ENCODE results near the gene NFATC2. TPM values are rescaled to one million over a fixed set of nuclear protein-coding genes. Genes with fewer than 3 reads are reported as not detected.
"Not testable (repeated sequence)": the region's sequence is repeated elsewhere in the genome, so short reads cannot be mapped to it uniquely, and the experiment has no call there.

Gene NFATC2
- total RNA-seq, 1 donor from 2014 or later: 4.2 TPM

DNA sequence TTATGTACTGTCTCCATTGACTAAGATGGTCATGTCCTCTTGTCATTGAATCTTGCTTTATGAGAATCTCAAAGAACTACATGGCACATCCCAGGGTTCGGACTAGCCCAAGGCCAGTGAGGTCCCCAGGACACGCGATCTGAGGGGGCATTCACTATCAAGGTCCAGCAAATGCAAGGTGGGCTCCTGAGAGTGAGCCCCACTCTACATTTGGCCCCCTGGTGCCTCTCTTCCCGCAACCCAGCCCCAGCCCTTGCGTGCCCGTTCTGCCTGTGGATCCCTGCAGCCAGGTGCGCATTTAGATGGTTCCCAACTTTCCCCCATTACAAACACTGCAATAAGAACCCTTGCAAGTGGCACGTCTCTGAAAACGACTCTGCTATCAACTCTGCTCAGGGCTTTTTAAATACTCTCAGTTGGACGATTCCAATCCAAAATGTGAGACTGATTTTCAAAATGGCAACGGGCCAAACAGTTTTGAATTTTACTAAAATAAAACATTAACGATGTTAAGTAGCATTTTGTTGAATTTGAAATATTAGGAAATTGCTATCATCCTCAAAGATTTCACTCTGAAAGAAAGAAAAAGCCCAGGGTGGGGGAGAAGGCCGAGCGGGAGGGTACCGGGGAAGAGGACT lies 59.6 kb downstream of the NFATC2 start:
- no peaks in the 10 kb centered on the region for H3K4me1 ChIP-seq

DNA sequence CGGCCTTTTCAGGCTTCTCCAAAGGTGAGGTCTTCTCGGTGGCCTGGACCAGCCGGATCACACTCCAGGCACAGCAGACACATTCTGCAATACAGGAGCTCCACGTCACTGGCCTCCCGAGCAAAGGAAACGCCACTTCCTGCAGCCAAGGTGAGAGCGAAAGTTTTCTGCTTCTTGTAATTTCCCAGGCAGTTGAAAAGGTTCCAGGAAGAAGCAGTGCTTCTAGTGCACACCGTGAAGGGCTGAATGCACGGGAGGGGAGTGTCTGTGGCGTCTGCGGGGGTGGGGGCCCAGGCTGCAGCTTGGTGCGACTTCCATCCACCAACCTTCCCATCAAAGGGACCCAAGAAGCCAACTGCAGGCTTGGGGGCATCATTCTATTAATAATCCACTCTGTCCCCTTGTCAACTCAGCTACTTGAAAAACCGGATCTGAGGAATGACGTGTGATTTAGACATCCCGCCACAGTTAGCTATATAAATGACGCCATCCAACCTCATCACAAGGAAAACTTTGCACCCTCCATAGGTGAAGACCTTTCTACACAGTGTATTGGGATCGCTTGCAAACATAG lies 61.1 kb downstream of the NFATC2 start:
- intact Hi-C loops (cut with micrococcal nuclease): no loop called here
- H3K27ac ChIP-seq (replicated peaks): no peak overlapping the region
- H3K27me3 ChIP-seq (ENCODE audit: low read depth): no peaks in the 10 kb centered on the region
- TF ChIP-seq CTCF (IDR thresholded peaks at IDR 0.05; ENCODE audit: borderline replicate concordance): no peak
- no peak for DNase-seq
- H3K9me3 ChIP-seq (replicated peaks): peaks cover 14% of the 10 kb centered on the region
- no peak overlapping the region for H3K4me3 ChIP-seq
- H3K4me1 ChIP-seq: no peaks in the 10 kb centered on the region
- no peaks in the 10 kb centered on the region for H3K36me3 ChIP-seq

More for the DNA sequence above, 59.6 kb downstream of the NFATC2 start:
- no peak for DNase-seq
- peaks cover under 1% of the 10 kb centered on the region for H3K9me3 ChIP-seq (replicated peaks)
- H3K36me3 ChIP-seq: no peaks in the 10 kb centered on the region
- no peaks in the 10 kb centered on the region for H3K27me3 ChIP-seq (ENCODE audit: low read depth)
- no peak for TF ChIP-seq CTCF (IDR thresholded peaks at IDR 0.05; ENCODE audit: borderline replicate concordance)
- H3K4me3 ChIP-seq: no peak overlapping the region
- intact Hi-C loops (cut with micrococcal nuclease): no loop called here
- no peak overlapping the region for H3K27ac ChIP-seq (replicated peaks)

- no peak overlapping the region for H3K4me3 ChIP-seq
- H3K4me1 ChIP-seq: no peaks in the 10 kb centered on the region
- DNase-seq: no peak
- H3K36me3 ChIP-seq: no peaks in the 10 kb centered on the region
- intact Hi-C loops (cut with micrococcal nuclease): no loop called here
- no peaks in the 10 kb centered on the region for H3K27me3 ChIP-seq (ENCODE audit: low read depth)
- H3K9me3 ChIP-seq (replicated peaks): peaks cover 14% of the 10 kb centered on the region
- no peak for TF ChIP-seq CTCF (IDR thresholded peaks at IDR 0.05; ENCODE audit: borderline replicate concordance)
- no peak overlapping the region for H3K27ac ChIP-seq (replicated peaks)
These were observed 61.8 kb downstream of the NFATC2 start for GRCh38 chr20:51480507-51481270.

GRCh38 chr20:51476106-51476505 lies 66.4 kb downstream of the NFATC2 start:
- H3K36me3 ChIP-seq; H3K4me3 ChIP-seq; DNase-seq; H3K4me1 ChIP-seq; H3K27ac ChIP-seq (replicated peaks); intact Hi-C loops (cut with micrococcal nuclease); H3K27me3 ChIP-seq (ENCODE audit: low read depth): not testable (repeated sequence)
- H3K9me3 ChIP-seq (replicated peaks): peaks cover 14% of the 10 kb centered on the region

- Histone ChIP-seq H3K27ac (replicated peaks) (no peak overlapping the region), H3K9me3 (replicated peaks) (peaks cover 14% of the 10 kb centered on the region), H3K4me1 (no peaks in the 10 kb centered on the region), H3K27me3 (ENCODE audit: low read depth) (no peaks in the 10 kb centered on the region), H3K36me3 (no peaks in the 10 kb centered on the region), H3K4me3 (no peak overlapping the region)
- no peak for DNase-seq
- intact Hi-C loops (cut with micrococcal nuclease): no loop called here
- TF ChIP-seq CTCF (IDR thresholded peaks at IDR 0.05; ENCODE audit: borderline replicate concordance): no peak
These were observed 68.7 kb downstream of the NFATC2 start for GRCh38 chr20:51473771-51474170.

DNA sequence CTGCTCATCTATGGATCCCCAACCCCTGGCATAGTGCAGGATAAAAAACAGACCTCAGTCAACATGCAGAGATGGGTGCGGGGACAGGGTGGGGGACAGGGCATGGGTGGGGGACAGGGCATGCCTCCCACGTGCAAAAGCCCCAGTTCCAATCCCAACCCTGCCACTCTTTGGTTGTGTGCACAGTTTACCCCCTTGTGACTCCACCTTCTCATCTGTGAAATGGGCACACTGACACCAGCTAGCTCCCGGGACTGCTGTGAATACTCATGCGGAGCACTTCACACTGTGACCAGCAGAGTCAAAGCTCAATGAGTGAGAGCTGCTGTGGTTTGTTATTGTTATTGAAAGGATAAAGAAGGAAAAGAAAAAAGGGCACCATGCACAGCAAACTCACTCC lies 69.3 kb downstream of the NFATC2 start:
- no peaks in the 10 kb centered on the region for H3K36me3 ChIP-seq
- no peaks in the 10 kb centered on the region for H3K4me1 ChIP-seq
- H3K9me3 ChIP-seq (replicated peaks): peaks cover 14% of the 10 kb centered on the region
- no peak overlapping the region for H3K4me3 ChIP-seq
- no peak for TF ChIP-seq CTCF (IDR thresholded peaks at IDR 0.05; ENCODE audit: borderline replicate concordance)
- intact Hi-C loops (cut with micrococcal nuclease): no loop called here
- no peak overlapping the region for H3K27ac ChIP-seq (replicated peaks)
- no peaks in the 10 kb centered on the region for H3K27me3 ChIP-seq (ENCODE audit: low read depth)
- no peak for DNase-seq
